Measurements from ENCODE around the gene LRMDA.

LRMDA gene

DNA sequence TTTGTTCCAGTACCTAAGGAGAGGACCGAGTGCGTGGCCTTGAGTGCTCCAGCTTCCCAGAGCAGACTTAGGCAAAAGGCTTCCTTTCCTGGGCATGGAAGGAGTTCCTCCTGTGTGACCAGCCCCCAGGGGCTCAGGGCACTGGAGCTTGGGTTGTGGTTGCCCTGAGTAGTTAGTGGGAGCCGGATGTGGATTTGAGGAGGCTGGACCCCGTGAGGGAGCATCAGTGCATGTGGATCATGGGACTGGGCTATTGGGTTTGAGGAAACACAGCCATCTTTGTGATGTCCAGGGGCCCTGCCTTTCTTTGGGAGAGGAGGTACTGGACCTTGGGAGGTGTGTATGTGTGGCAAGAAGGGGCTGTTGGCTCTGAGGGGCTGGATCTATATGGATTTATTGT, 8.4 kb downstream of the LRMDA start:
- no peak for DNase-seq (ENCODE audit: low spot score)
- TF ChIP-seq, protein P1, sequence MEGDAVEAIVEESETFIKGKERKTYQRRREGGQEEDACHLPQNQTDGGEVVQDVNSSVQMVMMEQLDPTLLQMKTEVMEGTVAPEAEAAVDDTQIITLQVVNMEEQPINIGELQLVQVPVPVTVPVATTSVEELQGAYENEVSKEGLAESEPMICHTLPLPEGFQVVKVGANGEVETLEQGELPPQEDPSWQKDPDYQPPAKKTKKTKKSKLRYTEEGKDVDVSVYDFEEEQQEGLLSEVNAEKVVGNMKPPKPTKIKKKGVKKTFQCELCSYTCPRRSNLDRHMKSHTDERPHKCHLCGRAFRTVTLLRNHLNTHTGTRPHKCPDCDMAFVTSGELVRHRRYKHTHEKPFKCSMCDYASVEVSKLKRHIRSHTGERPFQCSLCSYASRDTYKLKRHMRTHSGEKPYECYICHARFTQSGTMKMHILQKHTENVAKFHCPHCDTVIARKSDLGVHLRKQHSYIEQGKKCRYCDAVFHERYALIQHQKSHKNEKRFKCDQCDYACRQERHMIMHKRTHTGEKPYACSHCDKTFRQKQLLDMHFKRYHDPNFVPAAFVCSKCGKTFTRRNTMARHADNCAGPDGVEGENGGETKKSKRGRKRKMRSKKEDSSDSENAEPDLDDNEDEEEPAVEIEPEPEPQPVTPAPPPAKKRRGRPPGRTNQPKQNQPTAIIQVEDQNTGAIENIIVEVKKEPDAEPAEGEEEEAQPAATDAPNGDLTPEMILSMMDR (IDR thresholded peaks at IDR 0.05) = no peak
- no peak overlapping the region for H3K27ac ChIP-seq
- no peak overlapping the region for H3K4me3 ChIP-seq

DNA sequence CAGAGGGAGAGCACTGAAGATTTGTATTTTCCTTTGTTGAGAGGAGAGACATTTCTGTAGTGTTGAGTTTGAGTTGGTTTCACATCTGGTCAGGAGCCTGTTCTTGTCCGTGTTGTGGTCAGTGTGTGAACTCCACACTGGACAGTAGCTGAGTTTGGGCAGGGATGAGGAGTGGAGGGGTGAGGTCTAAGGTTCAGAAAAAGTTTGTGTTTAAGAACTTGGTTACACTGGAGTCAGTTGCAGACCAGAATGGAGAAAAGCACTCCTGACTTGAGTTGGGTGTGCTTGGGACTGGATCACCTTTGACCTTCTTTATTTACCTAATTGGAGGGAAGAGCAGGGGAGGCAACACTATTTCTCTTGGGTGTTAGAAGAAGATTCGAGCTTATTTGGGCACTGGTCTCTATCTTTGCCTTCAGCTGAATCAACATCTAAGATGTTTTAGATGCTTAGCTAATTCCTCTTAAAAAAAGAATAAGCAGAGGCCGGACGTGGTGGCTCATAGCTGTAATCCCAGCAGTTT, 8.9 kb downstream of the LRMDA start:
- Histone ChIP-seq H3K4me3 (no peak overlapping the region), H3K27ac (no peak overlapping the region)
- no peak for DNase-seq (ENCODE audit: low spot score)
- TF ChIP-seq, protein P1 (IDR thresholded peaks at IDR 0.05) = no peak

DNA sequence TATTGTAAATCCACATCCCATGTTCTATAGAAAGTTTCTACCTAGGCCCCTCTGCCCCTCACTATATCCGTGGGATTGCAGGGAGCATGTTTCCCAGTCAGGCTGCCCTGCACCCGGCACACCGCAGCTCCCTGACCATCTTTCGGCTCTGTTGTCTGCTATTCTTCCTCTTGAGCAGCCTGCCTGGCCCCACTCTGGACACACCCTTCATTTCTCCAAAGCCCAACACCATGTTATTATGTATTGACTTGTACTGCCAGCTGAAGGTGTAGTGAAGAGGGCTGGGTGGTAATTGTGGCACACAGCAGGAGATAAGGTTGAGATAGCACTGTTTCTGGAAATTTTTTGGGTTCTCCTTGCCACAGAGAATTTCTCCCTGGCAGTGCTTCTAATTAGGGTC, 9.8 kb downstream of the LRMDA start:
- no peak overlapping the region for H3K27ac ChIP-seq
- DNase-seq (ENCODE audit: low spot score) = no peak
- TF ChIP-seq, protein P1 (IDR thresholded peaks at IDR 0.05) = no peak
- H3K4me3 ChIP-seq = no peak overlapping the region

DNA sequence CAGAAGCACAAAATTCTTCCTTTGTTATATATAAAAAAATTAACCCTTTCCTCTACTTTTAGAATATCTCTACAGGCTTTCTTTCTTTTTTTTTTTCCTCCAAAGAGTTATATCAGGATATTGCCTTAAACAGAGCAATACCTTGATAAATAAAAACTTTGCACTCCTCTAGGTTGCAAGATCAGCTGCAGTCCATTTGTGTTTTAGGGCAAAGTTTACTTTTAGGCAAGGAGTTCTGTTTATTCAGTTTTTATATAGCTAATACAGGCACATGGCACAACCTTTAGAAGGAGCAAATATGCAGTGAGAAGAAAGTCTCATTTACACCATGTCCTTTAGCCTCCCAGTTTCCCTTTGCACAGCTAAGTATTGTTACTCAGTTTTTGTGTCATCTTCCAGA, 10.3 kb downstream of the LRMDA start:
- Histone ChIP-seq H3K4me3 (no peak overlapping the region), H3K27ac (no peak overlapping the region)
- DNase-seq (ENCODE audit: low spot score) = no peak
- TF ChIP-seq, protein P1 (IDR thresholded peaks at IDR 0.05) = no peak

DNA sequence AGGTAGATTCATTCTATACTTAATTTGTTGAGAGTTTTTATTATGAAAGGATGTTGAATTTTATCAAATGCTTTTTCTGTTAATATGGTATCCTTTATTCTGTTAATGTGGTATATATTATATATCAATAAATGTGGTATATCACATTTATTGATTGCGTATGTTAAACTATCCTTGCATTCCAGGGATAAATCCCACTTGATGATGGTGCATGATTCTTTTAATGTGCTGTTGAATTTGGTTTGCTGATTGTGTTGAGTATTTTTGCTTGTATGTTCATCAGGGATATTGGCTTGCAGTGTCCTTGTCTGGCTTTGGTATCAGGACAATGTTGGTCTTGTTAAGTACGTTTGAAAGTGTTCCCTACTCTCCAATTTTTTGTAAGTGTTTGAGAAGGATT, 11.9 kb downstream of the LRMDA start:
- H3K4me3 ChIP-seq = no peak overlapping the region

DNA sequence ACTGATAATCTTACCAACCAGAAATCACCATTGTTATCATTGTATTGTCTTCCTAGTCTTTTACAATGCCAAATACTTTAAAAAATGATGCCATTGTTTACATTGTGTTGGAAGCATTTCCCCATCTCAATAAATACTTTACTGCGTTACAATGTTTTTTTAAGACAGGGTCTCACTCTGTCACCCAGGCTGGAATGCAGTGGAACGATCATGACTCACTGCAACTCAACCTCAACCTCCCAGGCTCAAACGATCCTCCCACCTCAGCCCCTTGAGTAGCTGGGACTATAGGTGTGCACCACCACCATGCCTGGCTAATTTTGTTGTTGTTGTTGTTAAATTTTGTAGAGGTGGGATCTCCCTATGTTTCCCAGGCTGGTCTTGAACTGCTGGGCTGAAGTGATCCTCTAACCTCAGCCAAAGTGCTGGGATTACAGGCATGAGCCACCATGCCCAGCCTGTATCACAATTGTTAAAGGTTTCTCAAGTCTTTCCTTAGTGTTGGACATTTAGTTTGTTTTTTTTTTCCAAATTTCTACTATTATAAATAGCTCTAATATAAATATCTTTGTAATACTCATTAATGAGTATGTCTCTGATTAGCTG, 13.5 kb downstream of the LRMDA start:
- TF ChIP-seq, protein P1 (IDR thresholded peaks at IDR 0.05) = no peak
- no peak overlapping the region for H3K4me3 ChIP-seq
- no peak for DNase-seq (ENCODE audit: low spot score)
- no peak overlapping the region for H3K27ac ChIP-seq

More for the DNA sequence above, 11.9 kb downstream of the LRMDA start:
- H3K27ac ChIP-seq = no peak overlapping the region
- no peak for DNase-seq (ENCODE audit: low spot score)
- TF ChIP-seq, protein P1 (IDR thresholded peaks at IDR 0.05) = no peak

DNA sequence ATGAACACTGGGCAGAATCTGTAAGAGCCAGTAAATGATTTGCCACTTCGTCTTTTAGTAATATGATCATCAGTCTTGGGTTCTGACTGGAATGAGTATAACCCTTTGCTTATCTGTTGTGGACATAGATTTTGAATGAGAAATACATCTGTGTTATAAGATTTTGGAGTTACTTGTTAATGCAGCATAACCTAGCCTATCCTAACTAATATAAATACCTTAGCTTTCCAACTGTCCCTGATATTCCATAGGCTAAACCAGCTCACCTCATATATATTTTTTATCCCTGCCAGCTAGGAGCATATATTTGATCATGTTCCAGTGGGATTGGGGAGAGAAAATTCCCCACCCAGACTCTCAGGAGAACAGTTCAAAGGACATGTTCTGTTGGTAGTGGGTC, 15.1 kb downstream of the LRMDA start:
- Histone ChIP-seq H3K27ac (no peak overlapping the region), H3K4me3 (no peak overlapping the region)
- no peak for DNase-seq (ENCODE audit: low spot score)
- TF ChIP-seq, protein P1 (IDR thresholded peaks at IDR 0.05) = no peak

Data from coronary artery (tissue), 2 donors.